NCI-H2107 (cell line): ENCODE results near the gene PES1.
"Not testable (repeated sequence)": the region's sequence is repeated elsewhere in the genome, so short reads cannot be mapped to it uniquely, and the experiment has no call there.

Experiments
- DNase-seq: peaks from one replicate; lab custom pipeline; 2025; lab: John Stamatoyannopoulos, UW

The PES1 gene

GRCh38 chr22:30607939-30608338 lies 16.2 kb upstream of the PES1 start:
- DNase-seq, result no peak

GRCh38 chr22:30607300-30607930 lies 15.7 kb upstream of the PES1 start:
- DNase-seq, result no peak

- DNase-seq, result peak; percentile 15
These were observed 15.0 kb upstream of the PES1 start, which contains the start of gene TCN2 for GRCh38 chr22:30606455-30607299. TCN2 (plus strand) TSS chr22:30607174; CDS start chr22:30607332, 158 bp downstream.

- no peak for DNase-seq
These were observed 13.9 kb upstream of the PES1 start for GRCh38 chr22:30605449-30606110.

GRCh38 chr22:30604723-30605122 lies 13.0 kb upstream of the PES1 start:
- no peak for DNase-seq

GRCh38 chr22:30603801-30604200 lies 12.1 kb upstream of the PES1 start:
- DNase-seq, result no peak

GRCh38 chr22:30602049-30602448 lies 10.3 kb upstream of the PES1 start:
- DNase-seq, result no peak

- DNase-seq, result no peak
These were observed 9.8 kb upstream of the PES1 start for GRCh38 chr22:30601464-30601863.

- DNase-seq, result no peak
These were observed 9.2 kb upstream of the PES1 start for GRCh38 chr22:30600921-30601320.

- no peak for DNase-seq
These were observed 7.3 kb upstream of the PES1 start for GRCh38 chr22:30598986-30599385.

GRCh38 chr22:30596886-30597285 lies 5.2 kb upstream of the PES1 start:
- no peak for DNase-seq

GRCh38 chr22:30596199-30596598 lies 4.5 kb upstream of the PES1 start:
- no peak for DNase-seq

- DNase-seq, result not testable (repeated sequence)
These were observed 627 bp upstream of the PES1 start for GRCh38 chr22:30592360-30592713.

- no peak for DNase-seq
These were observed 521 bp downstream of the PES1 start for GRCh38 chr22:30591191-30591587.

GRCh38 chr22:30586414-30586813 lies 5.3 kb downstream of the PES1 start:
- no peak for DNase-seq

GRCh38 chr22:30584441-30584840 lies 7.3 kb downstream of the PES1 start:
- DNase-seq, result no peak

GRCh38 chr22:30582788-30583545 lies 8.7 kb downstream of the PES1 start:
- DNase-seq, result no peak

- DNase-seq, result no peak
These were observed 9.7 kb downstream of the PES1 start for GRCh38 chr22:30582051-30582450.

- no peak for DNase-seq
These were observed 10.8 kb downstream of the PES1 start for GRCh38 chr22:30580896-30581295.

- no peak for DNase-seq
These were observed 13.2 kb downstream of the PES1 start for GRCh38 chr22:30578481-30578880.

- no peak for DNase-seq
These were observed 15.9 kb downstream of the PES1 start for GRCh38 chr22:30575859-30576258.

- no peak for DNase-seq
These were observed 16.6 kb downstream of the PES1 start for GRCh38 chr22:30574997-30575671.
